Rectal smooth muscle tissue (tissue), 1 donor: Measurements from ENCODE around the gene ZNF804A.

Experiments
- H3K27ac ChIP-seq: one replicate; pipeline ENCODE4 v1.7.0; 2013; ENCODE audit warnings: low read depth, low read length, inconsistent platforms
- H3K27me3 ChIP-seq: one replicate; pipeline ENCODE4 v1.7.0; 2013; ENCODE audit warnings: low read length; ENCODE audit not compliant: control insufficient read depth, insufficient read depth
- H3K36me3 ChIP-seq: one replicate; pipeline ENCODE4 v1.7.0; 2013; ENCODE audit warnings: low read length; ENCODE audit not compliant: control insufficient read depth, insufficient read depth
- H3K4me1 ChIP-seq: one replicate; pipeline ENCODE4 v1.7.0; 2013; ENCODE audit warnings: low read length; ENCODE audit not compliant: control insufficient read depth, insufficient read depth
- H3K4me3 ChIP-seq: one replicate; pipeline ENCODE4 v1.7.0; 2013; ENCODE audit warnings: low read length
- H3K9ac ChIP-seq: one replicate; pipeline ENCODE4 v1.7.0; 2013; ENCODE audit warnings: low read length

Gene ZNF804A

GRCh38 chr2:184685999-184686841 lies 87.9 kb downstream of the ZNF804A start:
- Histone ChIP-seq H3K27ac (no peak overlapping the region), H3K27me3 (no peaks in the 10 kb centered on the region), H3K4me3 (no peak overlapping the region), H3K36me3 (no peaks in the 10 kb centered on the region), H3K4me1 (no peaks in the 10 kb centered on the region), H3K9ac (no peak overlapping the region)

- no peaks in the 10 kb centered on the region for H3K4me1 ChIP-seq
- no peaks in the 10 kb centered on the region for H3K36me3 ChIP-seq
- H3K27ac ChIP-seq = no peak overlapping the region
- H3K9ac ChIP-seq = no peak overlapping the region
- H3K4me3 ChIP-seq = no peak overlapping the region
- H3K27me3 ChIP-seq = no peaks in the 10 kb centered on the region
These were observed 91.3 kb downstream of the ZNF804A start for GRCh38 chr2:184689638-184690037.

GRCh38 chr2:184692141-184692734 lies 93.9 kb downstream of the ZNF804A start:
- H3K4me1 ChIP-seq = no peaks in the 10 kb centered on the region
- H3K27ac ChIP-seq = no peak overlapping the region
- no peaks in the 10 kb centered on the region for H3K36me3 ChIP-seq
- H3K4me3 ChIP-seq = no peak overlapping the region
- no peaks in the 10 kb centered on the region for H3K27me3 ChIP-seq
- no peak overlapping the region for H3K9ac ChIP-seq

- Histone ChIP-seq H3K4me3 (no peak overlapping the region), H3K9ac (no peak overlapping the region), H3K36me3 (no peaks in the 10 kb centered on the region), H3K27ac (no peak overlapping the region), H3K4me1 (no peaks in the 10 kb centered on the region), H3K27me3 (no peaks in the 10 kb centered on the region)
These were observed 98.3 kb downstream of the ZNF804A start for GRCh38 chr2:184696644-184697043.

- no peaks in the 10 kb centered on the region for H3K36me3 ChIP-seq
- H3K27me3 ChIP-seq = no peaks in the 10 kb centered on the region
- H3K9ac ChIP-seq = no peak overlapping the region
- H3K4me3 ChIP-seq = no peak overlapping the region
- H3K4me1 ChIP-seq = no peaks in the 10 kb centered on the region
- H3K27ac ChIP-seq = no peak overlapping the region
These were observed 100.1 kb downstream of the ZNF804A start for GRCh38 chr2:184698476-184698875.

- Histone ChIP-seq H3K4me1 (no peaks in the 10 kb centered on the region), H3K36me3 (no peaks in the 10 kb centered on the region), H3K4me3 (no peak overlapping the region), H3K27ac (no peak overlapping the region), H3K9ac (no peak overlapping the region), H3K27me3 (no peaks in the 10 kb centered on the region)
These were observed 123.6 kb downstream of the ZNF804A start for GRCh38 chr2:184721881-184722280.

GRCh38 chr2:184727813-184728212 lies 129.5 kb downstream of the ZNF804A start:
- Histone ChIP-seq H3K4me1 (no peaks in the 10 kb centered on the region), H3K9ac (no peak overlapping the region), H3K4me3 (no peak overlapping the region), H3K27me3 (no peaks in the 10 kb centered on the region), H3K36me3 (no peaks in the 10 kb centered on the region), H3K27ac (no peak overlapping the region)

GRCh38 chr2:184728411-184728810 lies 130.1 kb downstream of the ZNF804A start:
- Histone ChIP-seq H3K4me3 (no peak overlapping the region), H3K27ac (no peak overlapping the region), H3K9ac (no peak overlapping the region), H3K4me1 (no peaks in the 10 kb centered on the region), H3K36me3 (no peaks in the 10 kb centered on the region), H3K27me3 (no peaks in the 10 kb centered on the region)

- Histone ChIP-seq H3K36me3 (no peaks in the 10 kb centered on the region), H3K9ac (no peak overlapping the region), H3K4me3 (no peak overlapping the region), H3K27me3 (no peaks in the 10 kb centered on the region), H3K27ac (no peak overlapping the region), H3K4me1 (no peaks in the 10 kb centered on the region)
These were observed 131.3 kb downstream of the ZNF804A start for GRCh38 chr2:184729581-184729980.

- Histone ChIP-seq H3K9ac (no peak overlapping the region), H3K27me3 (no peaks in the 10 kb centered on the region), H3K36me3 (no peaks in the 10 kb centered on the region), H3K4me3 (no peak overlapping the region), H3K27ac (no peak overlapping the region), H3K4me1 (no peaks in the 10 kb centered on the region)
These were observed 132.0 kb downstream of the ZNF804A start for GRCh38 chr2:184730288-184730687.

GRCh38 chr2:184734338-184734737 lies 136.0 kb downstream of the ZNF804A start:
- H3K27ac ChIP-seq = no peak overlapping the region
- no peak overlapping the region for H3K9ac ChIP-seq
- no peaks in the 10 kb centered on the region for H3K27me3 ChIP-seq
- H3K4me3 ChIP-seq = no peak overlapping the region
- no peaks in the 10 kb centered on the region for H3K36me3 ChIP-seq
- no peaks in the 10 kb centered on the region for H3K4me1 ChIP-seq

GRCh38 chr2:184735611-184736010 lies 137.3 kb downstream of the ZNF804A start:
- Histone ChIP-seq H3K27me3 (no peaks in the 10 kb centered on the region), H3K9ac (no peak overlapping the region), H3K4me1 (no peaks in the 10 kb centered on the region), H3K27ac (no peak overlapping the region), H3K4me3 (no peak overlapping the region), H3K36me3 (no peaks in the 10 kb centered on the region)

- H3K27me3 ChIP-seq = no peaks in the 10 kb centered on the region
- H3K4me1 ChIP-seq = no peaks in the 10 kb centered on the region
- no peak overlapping the region for H3K27ac ChIP-seq
- no peak overlapping the region for H3K4me3 ChIP-seq
- H3K36me3 ChIP-seq = no peaks in the 10 kb centered on the region
- H3K9ac ChIP-seq = no peak overlapping the region
These were observed 144.8 kb downstream of the ZNF804A start for GRCh38 chr2:184743096-184743495.
